NCI-H345 treated with DMSO at 0.1 percent for 48 hours (cell line): ENCODE data around the gene ARAP2.

ENCODE experiments used
- DNase-seq: peaks from one replicate; lab custom pipeline; 2025; ENCODE audit not compliant: unreplicated experiment; lab: John Stamatoyannopoulos, UW

The ARAP2 gene

DNA sequence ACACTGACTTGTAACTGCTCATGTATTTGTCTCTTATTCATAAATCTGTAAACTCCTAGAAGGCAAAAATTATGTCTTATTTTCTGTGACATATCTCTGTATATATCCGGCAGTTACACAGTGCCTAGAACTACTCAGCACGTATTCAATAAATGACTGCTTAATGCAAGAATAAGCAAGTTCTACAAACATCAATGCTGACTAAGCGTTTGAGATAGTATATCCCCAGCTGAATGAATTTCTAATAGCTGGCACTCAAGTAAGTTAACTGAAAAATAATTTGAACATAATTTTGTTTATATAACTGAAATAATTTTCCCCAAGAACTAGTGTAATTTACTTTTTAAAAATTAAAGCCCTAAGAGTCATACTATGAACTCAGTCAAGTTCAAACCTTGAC is 113.7 kb downstream of the ARAP2 start:
- no peak for DNase-seq

DNA sequence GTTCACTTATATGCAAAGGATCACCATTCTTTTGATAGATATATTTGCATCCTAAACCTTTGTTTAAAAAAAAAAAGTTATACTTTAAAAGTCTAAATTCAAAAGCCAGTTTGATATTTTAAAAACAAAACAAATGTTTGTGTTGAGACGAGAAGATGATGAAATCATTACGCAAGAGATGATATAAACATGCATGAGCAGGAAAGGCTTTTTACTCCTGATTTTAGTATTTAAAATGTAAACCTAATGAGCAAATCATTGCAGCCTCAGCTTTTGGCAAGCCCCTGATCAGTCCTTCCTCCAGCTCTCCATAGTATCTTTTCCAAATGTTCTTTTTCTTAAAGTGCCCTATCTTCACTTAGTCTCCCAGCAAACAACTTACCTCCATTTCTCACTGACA is 115.6 kb downstream of the ARAP2 start:
- no peak for DNase-seq

DNA sequence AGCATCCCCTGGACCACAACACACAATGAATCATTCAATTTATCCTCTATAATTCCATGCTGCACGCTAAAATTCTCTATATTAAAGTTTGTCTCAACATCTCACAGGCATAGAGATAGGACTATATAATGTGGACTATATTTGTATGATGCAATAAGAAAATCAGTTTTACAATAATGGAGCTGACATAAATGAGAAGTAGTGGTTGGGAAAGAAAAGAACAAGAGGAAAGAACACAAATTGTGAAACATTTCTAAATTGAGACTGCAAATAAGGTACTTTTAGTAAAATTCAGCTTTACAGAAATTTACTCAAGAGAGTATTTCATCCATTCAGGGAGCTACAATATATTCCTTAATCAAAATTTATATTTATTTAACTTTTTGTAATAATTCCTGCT is 120.4 kb downstream of the ARAP2 start:
- DNase-seq, result no peak

DNA sequence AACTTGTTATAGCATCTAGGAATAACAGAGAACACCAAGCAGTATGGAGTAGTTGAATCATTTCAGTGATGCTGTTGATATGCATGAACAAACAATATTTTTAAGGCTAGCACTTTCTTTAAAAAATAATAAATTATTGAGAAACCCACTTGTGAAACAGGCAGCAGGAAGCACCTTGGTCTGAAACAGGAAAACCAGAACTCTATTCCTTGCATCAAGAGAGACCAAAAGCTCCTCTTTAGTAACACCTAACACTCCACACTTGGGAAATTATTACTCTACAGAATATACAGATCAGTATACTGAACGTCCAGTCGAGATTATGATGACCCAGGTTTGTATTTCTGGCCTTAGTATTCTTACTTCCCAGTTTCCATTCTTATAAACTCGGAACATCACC is 129.0 kb downstream of the ARAP2 start:
- no peak for DNase-seq

DNA sequence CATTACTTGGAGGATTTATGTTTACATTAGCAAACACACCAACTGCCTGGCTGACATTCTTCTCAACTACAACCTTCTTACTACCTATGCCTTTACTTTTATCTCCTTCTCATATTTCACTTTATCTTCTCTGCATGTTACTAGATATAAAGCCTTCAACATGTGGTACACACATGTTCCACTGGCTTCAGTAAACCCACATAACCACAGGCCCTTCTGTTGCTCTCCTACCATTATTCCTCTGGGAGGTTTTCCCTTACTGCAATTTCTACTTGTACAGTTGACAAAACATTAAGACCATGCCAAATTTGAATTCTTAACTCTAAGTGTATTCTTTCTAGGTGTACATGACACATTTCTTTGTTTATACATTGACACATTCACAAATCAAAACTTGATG is 133.1 kb downstream of the ARAP2 start:
- DNase-seq, result no peak

DNA sequence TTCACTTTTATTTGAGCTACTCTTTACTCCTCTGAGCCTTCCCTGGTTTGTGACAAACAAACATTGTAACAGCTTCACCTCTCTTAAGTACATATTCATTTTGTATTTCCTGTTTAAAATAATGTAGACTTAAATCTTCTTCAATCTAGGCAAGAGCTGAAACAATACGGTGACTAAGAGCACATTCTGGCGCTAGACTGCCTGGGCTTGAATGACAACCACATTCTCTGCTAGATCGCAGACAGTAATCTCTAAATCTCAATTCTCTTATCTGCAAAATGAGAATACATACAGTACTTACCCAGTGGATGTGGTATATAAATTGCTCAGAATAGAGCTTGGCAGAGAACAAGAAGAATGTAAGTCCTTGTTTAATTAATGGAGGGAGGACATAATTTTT is 144.8 kb downstream of the ARAP2 start:
- no peak for DNase-seq

DNA sequence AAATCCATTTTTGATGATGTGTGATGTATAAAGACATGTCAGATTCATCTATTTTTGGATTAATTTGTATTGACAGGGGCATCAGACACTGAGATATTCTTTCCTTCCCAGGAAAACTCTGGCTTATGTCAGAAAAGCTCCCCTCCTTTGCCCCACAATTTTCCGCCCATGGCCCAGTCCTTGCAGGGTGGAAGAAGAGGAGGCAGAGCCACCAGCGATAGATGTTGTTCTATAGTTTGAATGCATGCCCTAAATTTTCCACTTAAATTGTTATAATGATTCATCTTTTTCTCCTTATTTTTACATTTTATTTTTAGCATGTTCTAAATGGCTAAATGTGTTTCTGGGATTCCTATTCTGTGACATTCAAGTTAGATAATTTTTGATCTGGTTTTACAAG is 149.3 kb downstream of the ARAP2 start:
- DNase-seq, result no peak

DNA sequence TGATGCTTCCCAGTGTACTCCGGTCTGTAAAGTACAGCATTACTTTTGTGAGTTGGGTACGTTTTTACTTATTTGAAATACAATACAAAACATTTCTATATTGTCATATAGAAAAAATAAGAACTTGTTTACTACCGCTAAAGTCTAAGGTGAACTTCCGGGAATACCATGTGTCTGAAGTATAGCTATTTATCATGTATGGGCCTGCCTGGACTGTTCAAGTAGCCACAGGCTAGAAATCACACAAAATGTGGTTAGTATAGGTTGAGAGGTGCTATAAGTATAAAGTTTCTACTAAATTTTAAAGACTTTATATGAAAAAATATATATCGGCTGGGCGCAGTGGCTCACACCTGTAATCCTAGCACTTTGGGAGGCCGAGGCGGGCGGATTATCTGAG is 152.3 kb downstream of the ARAP2 start:
- no peak for DNase-seq

DNA sequence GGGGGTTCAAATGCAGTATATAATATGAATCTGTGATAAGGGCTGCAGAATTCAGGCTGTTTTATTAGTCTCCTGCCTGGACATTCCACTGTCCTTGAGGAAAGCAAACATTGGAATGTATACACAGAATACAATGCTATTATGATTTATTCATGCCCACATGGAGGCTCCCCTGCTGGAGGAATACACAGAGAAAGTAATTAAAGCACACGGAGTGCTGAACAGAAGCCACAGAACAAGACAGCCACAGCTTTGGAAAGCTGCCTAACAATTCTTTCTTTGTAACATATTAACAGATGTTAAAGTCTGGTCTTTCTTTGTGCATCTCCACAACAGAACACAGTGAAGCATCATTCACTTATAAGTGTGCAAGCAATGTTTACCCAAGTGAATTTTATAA is 155.8 kb downstream of the ARAP2 start:
- DNase-seq, result peak; percentile 29

DNA sequence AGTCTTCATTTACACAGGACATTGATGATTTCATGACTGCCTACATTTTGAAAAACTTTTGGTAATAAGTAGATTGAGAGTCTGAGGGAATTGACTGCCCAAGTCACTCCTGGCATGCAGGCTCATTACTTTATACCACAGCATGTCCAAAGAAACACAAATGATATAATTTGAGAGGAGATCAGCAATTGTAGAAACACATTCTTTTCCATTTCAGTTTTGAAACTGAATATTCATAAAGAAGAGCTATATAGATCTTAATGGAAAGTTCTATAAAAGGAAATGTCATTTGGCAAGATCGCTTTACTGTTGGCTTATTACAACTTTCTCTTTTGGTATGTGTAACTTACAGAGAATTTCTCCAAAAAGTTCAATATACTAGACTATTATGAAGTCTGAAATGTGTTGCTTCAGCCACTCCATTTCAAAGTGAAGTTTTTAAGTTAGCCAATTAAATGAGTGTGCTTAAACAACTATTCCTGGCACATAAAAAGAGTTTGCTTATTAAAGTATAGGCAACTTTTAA is 158.0 kb downstream of the ARAP2 start:
- DNase-seq, result no peak

DNA sequence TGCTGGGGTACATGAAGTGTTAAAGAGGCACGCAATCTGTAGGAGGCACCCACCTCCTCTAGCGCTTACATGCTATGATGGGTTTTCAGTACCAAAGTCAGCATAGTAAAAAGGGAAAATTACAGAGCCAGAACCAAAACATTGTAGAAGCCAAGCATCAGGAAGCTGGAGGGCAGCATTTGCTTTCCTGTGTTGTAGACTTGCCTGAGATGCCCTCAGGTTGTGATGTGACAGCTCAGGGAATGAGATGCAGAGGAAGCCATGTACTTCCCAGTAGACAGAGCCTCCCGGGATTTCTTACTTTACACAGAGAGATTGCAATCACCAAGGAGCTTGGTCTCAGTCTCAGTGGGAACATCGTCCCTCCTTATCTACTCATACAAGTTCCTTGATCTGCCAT is 161.5 kb downstream of the ARAP2 start:
- DNase-seq, result no peak

DNA sequence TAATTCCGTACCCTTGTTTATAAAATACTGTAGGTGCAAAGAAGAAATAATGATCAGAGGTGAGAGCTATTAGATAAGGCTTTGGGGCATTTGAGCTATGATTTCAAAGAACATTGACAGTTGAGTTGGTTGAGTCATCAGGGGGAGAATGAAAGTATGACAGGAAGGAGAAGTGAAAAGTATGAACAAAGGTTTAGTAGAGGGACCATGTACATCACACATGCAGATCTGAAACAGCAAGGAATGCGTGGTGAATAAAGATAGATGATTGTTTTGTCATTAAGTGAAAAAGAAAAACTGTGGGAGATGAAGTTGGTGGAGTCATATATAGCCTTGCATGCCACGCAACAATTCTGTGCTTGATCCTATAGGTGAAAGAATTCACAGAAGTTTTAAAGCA is 163.1 kb downstream of the ARAP2 start:
- no peak for DNase-seq

DNA sequence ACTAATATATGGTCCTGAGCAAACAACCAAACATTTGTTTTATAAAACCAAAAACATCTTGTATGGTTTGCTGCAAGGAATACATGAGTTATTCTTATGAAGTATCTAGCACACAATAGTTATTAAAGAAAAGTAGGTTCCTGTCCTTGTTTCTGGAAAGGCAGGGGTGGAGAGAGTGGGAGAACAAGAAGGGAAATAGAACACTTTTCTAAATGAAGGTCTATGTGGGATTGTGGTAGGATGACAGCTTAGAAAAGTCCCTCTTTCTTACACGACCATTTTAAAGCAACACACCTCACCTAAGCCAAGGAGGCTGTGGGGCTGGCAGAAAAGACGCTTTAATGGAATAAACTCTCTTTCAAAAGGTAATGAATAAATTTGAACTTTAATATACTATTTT is 164.6 kb downstream of the ARAP2 start:
- DNase-seq, result no peak

DNA sequence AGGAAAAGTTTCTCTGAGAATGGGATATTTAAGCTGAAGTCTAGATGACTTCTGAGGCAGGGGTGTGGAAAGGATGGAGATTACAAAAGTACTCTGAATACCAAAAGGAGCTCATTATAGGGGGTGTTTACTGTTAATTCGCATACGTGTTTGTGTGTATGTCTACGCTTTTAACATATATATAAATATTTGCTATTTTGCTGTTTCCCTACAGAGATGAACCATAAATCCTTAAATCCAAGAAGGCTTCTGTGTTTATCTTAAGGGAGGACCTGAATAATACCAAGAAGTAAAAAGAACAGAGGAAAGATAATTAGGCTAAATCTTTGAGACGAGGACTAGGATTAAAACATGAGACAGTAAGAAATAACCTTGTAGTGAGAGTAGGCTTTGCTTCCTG is 166.0 kb downstream of the ARAP2 start:
- no peak for DNase-seq

DNA sequence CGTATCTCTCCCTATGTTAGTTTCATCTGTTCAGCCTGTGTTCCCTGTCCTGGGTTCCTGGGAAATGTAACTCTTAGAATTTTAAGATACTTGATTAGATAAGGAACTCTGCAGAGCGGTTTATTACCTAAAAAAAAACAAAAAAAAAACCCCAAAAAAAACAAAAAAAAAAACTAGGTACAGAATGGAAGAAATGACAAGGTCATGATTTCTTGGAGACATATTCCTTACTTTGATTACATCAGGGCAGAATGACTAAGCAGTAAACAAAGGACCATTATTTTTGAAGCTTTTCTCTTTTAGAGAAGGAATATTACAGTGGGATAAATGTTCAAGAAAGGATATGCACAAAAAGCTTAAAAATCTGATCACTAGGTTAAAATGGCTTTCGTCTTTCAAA is 171.8 kb downstream of the ARAP2 start:
- no peak for DNase-seq

DNA sequence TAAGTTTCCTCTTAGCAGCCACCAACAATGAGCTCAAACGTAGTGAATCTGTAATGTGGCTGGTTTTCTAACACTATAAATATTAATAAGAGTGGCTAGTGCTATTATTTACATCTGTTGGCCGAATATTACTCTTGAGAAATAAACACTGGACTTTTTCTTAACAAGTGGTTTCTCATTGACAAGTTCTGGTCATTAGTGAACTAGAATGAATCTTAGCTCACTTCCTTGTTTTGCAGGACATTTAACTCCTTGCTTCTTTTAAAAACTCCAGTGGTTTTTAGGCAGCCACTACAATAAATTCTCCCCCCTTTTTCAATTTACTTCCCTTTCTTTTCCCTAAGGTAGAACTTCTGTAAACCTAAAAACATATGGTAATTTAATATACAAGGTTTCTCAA is 177.2 kb downstream of the ARAP2 start:
- DNase-seq, result no peak

DNA sequence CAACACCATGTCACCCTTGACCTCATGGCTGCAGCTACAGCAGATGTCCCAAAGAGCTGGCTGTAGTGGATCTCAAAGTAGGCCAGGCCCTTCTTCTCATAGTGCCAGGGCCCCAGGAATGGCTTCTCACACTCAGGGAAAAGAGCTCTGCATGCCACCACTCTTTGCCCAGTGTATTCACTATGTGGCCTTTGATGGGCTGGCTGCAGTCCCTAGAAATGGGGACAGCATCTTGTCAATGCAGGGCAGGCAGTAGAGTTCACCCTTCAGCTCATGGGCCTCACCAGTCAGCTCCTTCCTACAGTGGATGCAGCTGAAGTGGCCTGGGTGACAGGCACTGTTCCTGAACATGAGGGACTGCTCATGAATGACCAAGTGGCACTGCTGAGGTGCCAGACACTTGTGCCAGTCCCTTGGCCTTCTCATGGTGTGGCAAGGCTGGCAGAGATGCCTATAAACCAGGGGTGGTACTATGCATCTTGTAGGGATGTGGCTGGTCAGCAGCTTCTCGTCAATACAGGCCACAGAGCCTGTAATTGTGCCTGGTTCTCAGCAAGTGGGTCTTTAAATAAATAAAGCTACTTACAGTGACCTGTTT is 178.9 kb downstream of the ARAP2 start:
- no peak for DNase-seq

DNA sequence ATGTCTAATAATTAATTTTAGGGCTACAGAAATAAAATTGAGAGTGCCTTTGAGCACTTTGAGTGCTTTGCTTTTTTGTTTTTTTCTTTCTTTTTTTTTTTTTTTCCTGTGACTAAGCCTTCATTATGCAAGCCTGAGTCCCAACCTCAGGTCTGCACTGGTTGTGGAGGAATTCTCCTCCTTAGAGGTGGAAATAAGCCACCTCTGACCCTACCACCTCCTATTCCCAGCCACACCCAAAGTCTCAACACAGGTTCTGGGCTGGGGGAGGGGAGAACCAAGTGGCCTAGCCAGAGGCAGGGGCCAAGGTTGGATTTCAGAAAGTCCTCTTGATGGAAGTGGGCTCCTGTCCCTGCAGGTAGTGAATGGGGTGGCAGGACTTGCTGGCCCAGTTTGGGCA is 180.2 kb downstream of the ARAP2 start:
- DNase-seq, result no peak

DNA sequence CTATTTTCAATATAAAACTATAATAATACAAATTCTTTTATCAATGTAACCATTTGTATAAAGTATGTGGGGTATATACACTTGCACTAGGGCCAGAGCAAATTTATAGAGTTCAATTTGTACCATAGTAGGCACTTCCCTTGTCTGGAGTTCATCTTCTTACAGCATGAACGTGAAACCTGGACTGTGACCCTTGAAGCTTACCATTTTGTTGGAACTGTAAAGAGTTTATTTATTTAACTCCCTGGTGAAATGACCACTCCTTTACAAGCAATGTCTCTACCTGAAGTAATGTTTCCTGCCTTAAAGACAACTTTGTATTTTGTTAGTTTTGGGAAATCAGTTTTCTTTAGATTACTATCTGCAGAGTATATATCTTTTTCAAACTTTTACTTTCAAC is 188.2 kb downstream of the ARAP2 start:
- no peak for DNase-seq

DNA sequence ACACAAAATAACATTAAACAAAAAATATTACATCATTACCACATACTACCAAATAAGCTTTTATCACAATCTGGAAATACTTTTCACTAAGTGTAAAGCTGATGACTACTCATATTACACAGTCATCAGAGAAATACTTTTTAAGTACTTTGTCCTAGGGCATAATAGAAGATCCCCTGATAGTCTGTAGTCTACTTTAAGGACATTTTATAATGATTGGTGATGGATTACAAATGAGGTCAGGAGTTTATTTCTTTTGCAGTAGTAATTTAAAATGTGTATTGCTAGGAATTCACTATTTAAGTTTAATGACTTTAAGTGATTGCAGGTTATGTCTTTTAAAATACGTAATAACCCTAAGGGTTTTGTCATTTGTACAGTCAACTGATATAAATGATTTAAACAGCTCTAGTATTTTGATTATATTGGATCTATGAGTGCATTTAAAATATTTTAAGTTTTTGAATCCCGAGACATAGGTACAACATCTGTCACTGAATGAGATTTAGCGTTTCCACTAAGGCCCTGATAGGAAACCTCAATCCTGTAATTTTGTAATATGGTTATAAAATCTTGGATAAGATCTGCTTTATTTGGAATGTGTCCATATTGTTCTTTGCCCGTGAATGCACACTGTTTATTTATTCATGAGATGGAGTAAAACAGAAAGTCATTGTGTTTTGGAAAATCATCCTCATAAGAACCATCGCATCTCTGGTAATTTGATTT is 189.5 kb downstream of the ARAP2 start:
- no peak for DNase-seq

DNA sequence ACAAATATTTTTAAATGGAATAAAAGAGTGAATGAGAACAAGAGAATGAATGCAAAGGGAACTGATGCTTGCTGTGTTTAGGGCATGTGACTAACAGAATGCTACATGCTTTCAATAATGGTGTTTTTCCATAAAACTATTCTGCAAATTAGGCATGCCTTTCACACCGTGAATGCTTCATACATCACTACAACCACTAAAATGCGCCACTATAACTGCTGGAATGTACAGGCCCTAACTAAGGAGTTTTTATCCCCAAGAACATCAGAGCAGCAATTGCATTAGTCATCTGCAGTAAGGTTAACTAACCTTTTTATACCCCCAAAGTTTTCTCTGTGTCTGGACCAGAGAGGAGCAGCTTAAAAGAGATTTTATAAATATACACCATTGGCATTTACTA is 190.4 kb downstream of the ARAP2 start:
- no peak for DNase-seq

DNA sequence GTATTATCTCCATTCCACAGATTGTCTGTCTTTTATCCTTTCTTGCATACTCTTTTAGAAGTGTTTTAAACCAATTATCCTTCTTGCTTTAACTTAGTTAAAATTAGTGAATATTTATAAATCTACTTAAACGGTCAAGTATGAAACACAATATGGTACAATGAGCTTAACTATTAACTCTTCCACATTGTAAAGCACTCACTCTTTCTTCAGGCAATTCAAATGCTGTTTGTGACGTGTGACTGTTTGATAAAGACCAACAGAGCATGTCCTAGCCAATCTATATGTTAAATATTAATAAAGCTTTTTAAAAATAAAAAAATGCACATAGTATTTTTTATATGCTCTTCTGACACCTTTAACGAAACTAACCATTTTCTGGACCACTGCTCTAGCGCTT is 192.7 kb downstream of the ARAP2 start:
- no peak for DNase-seq

DNA sequence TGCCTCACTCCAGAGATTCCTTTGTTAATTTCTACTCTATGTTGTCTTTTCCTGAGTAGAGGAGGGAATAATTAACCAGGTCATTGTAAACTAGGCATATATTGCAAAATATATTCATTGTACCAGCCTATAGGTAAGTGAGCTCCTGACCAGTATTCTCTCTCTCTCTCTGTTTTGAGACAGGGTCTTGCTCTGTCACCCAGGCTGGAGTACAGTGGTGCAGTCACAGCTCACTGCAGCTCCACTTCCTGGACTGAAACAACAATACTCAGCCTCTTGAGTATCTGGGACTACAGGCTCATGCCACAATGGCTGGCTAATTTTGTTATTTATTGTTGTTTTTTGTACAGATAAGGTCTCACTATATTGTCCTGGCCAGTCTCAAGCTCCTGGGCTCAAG is 198.3 kb downstream of the ARAP2 start:
- DNase-seq, result no peak
